Prostate gland (tissue), 2 donors: ENCODE measurements around the gene MUC6. TPM values are rescaled to one million over a fixed set of nuclear protein-coding genes. Genes with fewer than 3 reads are reported as not detected.

ENCODE experiments used
- DNase-seq: peaks from one replicate; pipeline ENCODE4 v3.0.0-alpha.2; 2019; ENCODE audit warnings: low spot score
- H3K27ac ChIP-seq, 2 donors: fragments of 200-600 bp; sonication (generic); 2 replicates each; pipeline ENCODE4 v1.5.1; 2017 to 2019
- H3K27me3 ChIP-seq: fragments of 200-600 bp; sonication (generic); replicated peaks from 2 replicates; pipeline ENCODE4 v1.5.1; 2019; ENCODE audit not compliant: insufficient read depth
- H3K36me3 ChIP-seq, 2 donors: fragments of 200-600 bp; sonication (generic); 1 replicate in 1 of 2; 2 replicates in 1 of 2; pipeline versions ENCODE4 v1.5.1 to v1.8.1; 2017 to 2019
- H3K4me1 ChIP-seq: fragments of 200-600 bp; sonication (generic); replicated peaks from 2 replicates; pipeline ENCODE4 v1.5.1; 2019
- H3K4me3 ChIP-seq, 2 donors: fragments of 200-600 bp; sonication (generic); 2 replicates each; pipeline ENCODE4 v1.5.1; 2017 to 2019
- H3K9me3 ChIP-seq: fragments of 200-600 bp; sonication (generic); 2 replicates; pipeline ENCODE4 v1.5.1; 2017
- CTCF ChIP-seq, 4 experiments: fragments of 200-600 bp in 2 of 4; fragments of 450-650 bp in 2 of 4; sonication (generic) in 2 of 4; IDR thresholded peaks; 1 replicate in 3 of 4; 2 replicates in 1 of 4; pipeline ENCODE4 v1.5.1; 2016 to 2019; ENCODE audit warnings: antibody characterized with exemption in 4 of 4, mild to moderate bottlenecking in 2 of 4, moderate library complexity in 2 of 4
- POLR2A ChIP-seq: fragments of 450-650 bp; IDR thresholded peaks from one replicate; pipeline ENCODE4 v1.6.1; 2016; ENCODE audit warnings: antibody characterized with exemption, mild to moderate bottlenecking
- POLR2AphosphoS5 ChIP-seq: sonication (generic); formaldehyde crosslinking; IDR thresholded peaks from one replicate; pipeline ENCODE4 v1.6.1; 2017; ENCODE audit warnings: antibody characterized with exemption
- WGBS: methylation state at CpG from one replicate; pipeline ENCODE4 v1.1.5; 2018; 5-methylcytosine and 5-hydroxymethylcytosine counted together
- intact Hi-C: fragments of 100-400 bp; cut with DNase I; formaldehyde crosslinking; loops from one replicate; pipeline ENCODE4 v1.14.2; 2022
- total RNA-seq, 2 donors: library from RNA; depleted of rRNA; stranded (reverse); fragments of >200 nt; gene quantifications; one replicate each; pipeline ENCODE4 v1.1.0, GENCODE V29; 2016

The MUC6 gene
- total RNA-seq, 2 donors from 2014 or later = 0.74 to 2.3 TPM

- no peak for TF ChIP-seq CTCF (IDR thresholded peaks at IDR 0.05)
- no peak for TF ChIP-seq POLR2AphosphoS5
- TF ChIP-seq POLR2A = no peak
- H3K27me3 ChIP-seq = no peaks in the 10 kb centered on the region
- intact Hi-C loops = no loop called here
- WGBS = 93% methylated on average over 17 of the region's 17 CpGs
- no peaks in the 10 kb centered on the region for H3K4me1 ChIP-seq
- H3K4me3 ChIP-seq = no peak overlapping the region
- H3K36me3 ChIP-seq = peaks cover 10 to 15% of the 10 kb centered on the region in 2 donors
- no peaks in the 10 kb centered on the region for H3K9me3 ChIP-seq
- no peak overlapping the region for H3K27ac ChIP-seq
- no peak for DNase-seq
Observed at GRCh38 chr11:1009991-1010390, 26.5 kb downstream of the MUC6 start.

- Histone ChIP-seq H3K27me3 (no peaks in the 10 kb centered on the region), H3K4me3 (no peak overlapping the region), H3K36me3 (peaks cover 10 to 15% of the 10 kb centered on the region in 2 donors), H3K27ac (no peak overlapping the region), H3K9me3 (no peaks in the 10 kb centered on the region), H3K4me1 (no peaks in the 10 kb centered on the region)
- TF ChIP-seq CTCF (IDR thresholded peaks at IDR 0.05) (no peak), POLR2A (no peak), POLR2AphosphoS5 (no peak)
- no peak for DNase-seq
- intact Hi-C loops = no loop called here
- WGBS = 91% methylated on average over 33 of the region's 33 CpGs
Observed at GRCh38 chr11:1009371-1009770, 27.1 kb downstream of the MUC6 start.

- 85% methylated on average over 11 of the region's 11 CpGs for WGBS
- intact Hi-C loops = no loop called here
- no peak for DNase-seq
- Histone ChIP-seq H3K36me3 (peaks cover 10 to 15% of the 10 kb centered on the region in 2 donors), H3K9me3 (no peaks in the 10 kb centered on the region), H3K4me1 (no peaks in the 10 kb centered on the region), H3K4me3 (no peak overlapping the region), H3K27ac (no peak overlapping the region), H3K27me3 (no peaks in the 10 kb centered on the region)
- TF ChIP-seq POLR2A (no peak), CTCF (IDR thresholded peaks at IDR 0.05) (no peak), POLR2AphosphoS5 (no peak)
Observed at GRCh38 chr11:1008803-1009145, 27.7 kb downstream of the MUC6 start.

- no peak for TF ChIP-seq POLR2AphosphoS5
- TF ChIP-seq POLR2A = no peak
- no peak for TF ChIP-seq CTCF (IDR thresholded peaks at IDR 0.05)
- no peaks in the 10 kb centered on the region for H3K27me3 ChIP-seq
- DNase-seq = no peak
- intact Hi-C loops = no loop called here
- H3K4me1 ChIP-seq = no peaks in the 10 kb centered on the region
- H3K27ac ChIP-seq = no peak overlapping the region
- H3K4me3 ChIP-seq = no peak overlapping the region
- 90% methylated on average over 37 of the region's 38 CpGs for whole genome bisulfite sequencing
- no peaks in the 10 kb centered on the region for H3K9me3 ChIP-seq
- peaks cover 10 to 15% of the 10 kb centered on the region in 2 donors for H3K36me3 ChIP-seq
Observed at GRCh38 chr11:1008001-1008802, 28.3 kb downstream of the MUC6 start.

DNA sequence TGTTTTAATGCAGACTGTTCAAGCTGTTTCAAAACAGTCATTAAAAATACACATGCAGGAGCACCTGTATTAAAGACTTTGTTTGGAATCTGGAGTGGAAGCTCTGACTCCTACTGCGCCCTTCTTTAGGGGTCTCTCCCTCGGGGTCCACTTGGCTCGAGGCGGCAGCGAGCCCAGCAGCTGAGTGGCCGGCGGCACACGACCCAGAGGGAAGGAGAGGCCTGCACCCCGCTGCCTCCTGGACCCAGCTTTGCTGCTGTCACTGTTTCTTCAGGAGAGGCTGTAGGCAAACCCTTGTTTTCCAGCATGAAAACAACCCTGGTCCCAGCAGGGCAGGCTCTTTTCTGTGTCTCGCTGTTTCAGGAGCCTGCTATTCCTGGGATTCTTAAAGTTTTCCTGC is 29.2 kb downstream of the MUC6 start:
- no peak for DNase-seq
- 98% methylated on average over 10 of the region's 10 CpGs for WGBS
- H3K9me3 ChIP-seq = no peaks in the 10 kb centered on the region
- no peak overlapping the region for H3K4me3 ChIP-seq
- no peaks in the 10 kb centered on the region for H3K4me1 ChIP-seq
- intact Hi-C loops = no loop called here
- no peaks in the 10 kb centered on the region for H3K27me3 ChIP-seq
- peaks cover 10 to 15% of the 10 kb centered on the region in 2 donors for H3K36me3 ChIP-seq
- no peak for TF ChIP-seq POLR2A
- TF ChIP-seq POLR2AphosphoS5 = no peak
- TF ChIP-seq CTCF (IDR thresholded peaks at IDR 0.05) = no peak
- no peak overlapping the region for H3K27ac ChIP-seq
